ENCODE results near the gene FBLN1.

GRCh38 chr22:45565171-45565570, 62.5 kb downstream of the FBLN1 start:
- TF ChIP-seq GATA3 (IDR thresholded peaks at IDR 0.05; ENCODE audit: low read depth, low read length), result no peak
- no peak for TF ChIP-seq GATA2 (IDR thresholded peaks at IDR 0.05; ENCODE audit: low read depth, low read length)

Data from SH-SY5Y (cell line).